Measurements from ENCODE around the gene DDX24.

Gene DDX24

DNA sequence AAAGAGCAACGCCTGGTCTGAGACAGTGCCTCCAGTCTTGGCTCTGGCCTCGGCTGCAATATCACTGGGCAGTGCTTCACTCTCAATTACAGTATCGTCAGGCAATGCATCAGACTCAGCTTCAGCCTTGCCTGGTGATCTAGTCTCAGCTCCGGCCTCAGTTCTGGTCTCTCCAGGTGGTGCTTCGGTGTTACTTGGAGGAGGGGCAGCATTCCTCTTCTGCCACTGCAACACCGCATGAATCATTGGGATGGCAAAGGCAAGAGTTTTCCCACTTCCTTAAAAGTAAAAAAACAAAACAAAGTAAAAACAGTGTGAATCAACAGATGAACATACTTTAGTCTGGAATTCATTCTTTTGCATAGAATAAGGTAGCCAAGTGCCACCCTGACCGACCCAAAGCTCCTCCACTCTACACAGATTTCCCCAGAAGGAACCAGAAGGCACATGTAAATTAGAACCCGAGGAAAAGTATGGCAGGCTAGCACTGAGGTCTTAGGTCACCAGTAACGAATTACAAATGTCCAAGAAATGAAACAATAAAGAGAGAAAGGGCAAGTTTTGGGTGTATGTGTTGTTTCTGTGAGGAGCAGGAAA lies 18.6 kb downstream of the DDX24 start:
- FAIRE-seq = no peak
- TF ChIP-seq, protein P1, sequence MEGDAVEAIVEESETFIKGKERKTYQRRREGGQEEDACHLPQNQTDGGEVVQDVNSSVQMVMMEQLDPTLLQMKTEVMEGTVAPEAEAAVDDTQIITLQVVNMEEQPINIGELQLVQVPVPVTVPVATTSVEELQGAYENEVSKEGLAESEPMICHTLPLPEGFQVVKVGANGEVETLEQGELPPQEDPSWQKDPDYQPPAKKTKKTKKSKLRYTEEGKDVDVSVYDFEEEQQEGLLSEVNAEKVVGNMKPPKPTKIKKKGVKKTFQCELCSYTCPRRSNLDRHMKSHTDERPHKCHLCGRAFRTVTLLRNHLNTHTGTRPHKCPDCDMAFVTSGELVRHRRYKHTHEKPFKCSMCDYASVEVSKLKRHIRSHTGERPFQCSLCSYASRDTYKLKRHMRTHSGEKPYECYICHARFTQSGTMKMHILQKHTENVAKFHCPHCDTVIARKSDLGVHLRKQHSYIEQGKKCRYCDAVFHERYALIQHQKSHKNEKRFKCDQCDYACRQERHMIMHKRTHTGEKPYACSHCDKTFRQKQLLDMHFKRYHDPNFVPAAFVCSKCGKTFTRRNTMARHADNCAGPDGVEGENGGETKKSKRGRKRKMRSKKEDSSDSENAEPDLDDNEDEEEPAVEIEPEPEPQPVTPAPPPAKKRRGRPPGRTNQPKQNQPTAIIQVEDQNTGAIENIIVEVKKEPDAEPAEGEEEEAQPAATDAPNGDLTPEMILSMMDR (IDR thresholded peaks at IDR 0.05; ENCODE audit: insufficient read depth, missing control alignments) = no peak
- DNase-seq (ENCODE audit: insufficient read length, low spot score) = no peak

DNA sequence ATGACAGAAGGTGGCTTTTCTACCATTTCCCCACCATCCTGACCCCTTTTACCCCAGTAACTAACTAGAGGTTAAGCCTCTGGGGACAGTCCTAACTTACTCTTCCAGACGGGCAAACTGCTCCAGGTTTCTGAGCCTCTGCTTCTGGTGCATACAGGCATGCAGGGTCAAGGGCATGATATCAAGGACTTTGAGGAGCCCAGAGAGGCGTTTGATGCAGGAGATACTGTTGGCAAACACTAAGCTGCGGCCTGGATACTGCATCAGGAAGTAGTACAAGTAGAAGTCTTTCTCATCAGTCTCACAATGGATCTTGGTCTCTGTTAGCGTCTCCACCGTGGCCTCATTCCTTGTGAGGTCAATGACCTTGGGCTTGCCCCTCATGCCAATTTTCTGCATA lies 21.0 kb downstream of the DDX24 start:
- DNase-seq (ENCODE audit: insufficient read length, low spot score) = no peak
- no peak for FAIRE-seq
- TF ChIP-seq, protein P1 (IDR thresholded peaks at IDR 0.05; ENCODE audit: insufficient read depth, missing control alignments) = no peak

GRCh38 chr14:94058674-94059138 lies 22.3 kb downstream of the DDX24 start:
- DNase-seq (ENCODE audit: insufficient read length, low spot score) = no peak
- no peak for FAIRE-seq
- TF ChIP-seq, protein P1 (IDR thresholded peaks at IDR 0.05; ENCODE audit: insufficient read depth, missing control alignments) = no peak

- FAIRE-seq (no peak), DNase-seq (ENCODE audit: insufficient read length, low spot score) (no peak)
- TF ChIP-seq, protein P1 (IDR thresholded peaks at IDR 0.05; ENCODE audit: insufficient read depth, missing control alignments) = no peak
These were observed 22.8 kb downstream of the DDX24 start for GRCh38 chr14:94058128-94058673.

GRCh38 chr14:94056579-94057308 lies 24.3 kb downstream of the DDX24 start:
- TF ChIP-seq, protein P1 (IDR thresholded peaks at IDR 0.05; ENCODE audit: insufficient read depth, missing control alignments) = no peak
- no peak for FAIRE-seq
- no peak for DNase-seq (ENCODE audit: insufficient read length, low spot score)

GRCh38 chr14:94054936-94055335 lies 26.1 kb downstream of the DDX24 start:
- FAIRE-seq (no peak), DNase-seq (ENCODE audit: insufficient read length, low spot score) (no peak)
- TF ChIP-seq, protein P1 (IDR thresholded peaks at IDR 0.05; ENCODE audit: insufficient read depth, missing control alignments) = no peak

DNA sequence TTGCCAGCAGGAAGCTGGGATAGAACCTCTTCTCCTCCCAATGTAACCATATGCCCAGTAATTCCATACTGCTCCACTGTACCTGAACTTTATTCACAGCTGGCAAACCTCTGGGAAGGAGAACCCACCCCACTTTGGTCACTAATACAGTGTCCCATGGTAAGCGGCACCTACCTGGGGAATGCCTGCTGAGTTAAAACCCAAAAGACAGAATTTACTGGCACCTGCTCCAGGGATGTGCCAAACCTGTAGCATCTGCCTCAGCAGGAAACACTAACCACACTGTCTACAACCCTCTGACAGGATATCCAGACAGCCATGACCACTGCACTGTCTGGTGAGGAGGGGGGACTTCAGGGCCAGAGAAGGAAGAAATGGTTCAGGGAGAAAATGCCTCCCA lies 26.6 kb downstream of the DDX24 start:
- FAIRE-seq = no peak
- no peak for DNase-seq (ENCODE audit: insufficient read length, low spot score)
- TF ChIP-seq, protein P1 (IDR thresholded peaks at IDR 0.05; ENCODE audit: insufficient read depth, missing control alignments) = no peak
